H9 (cell line): Measurements from ENCODE around the gene ERI3. TPM values are rescaled to one million over a fixed set of nuclear protein-coding genes. Genes with fewer than 3 reads are reported as not detected.

Experiments used
- DNase-seq: peaks from one replicate; pipeline ENCODE4 v3.0.0-alpha.2; 2017
- H2AFZ ChIP-seq: one replicate; pipeline ENCODE4 v1.6.1; 2013; ENCODE audit warnings: mild to moderate bottlenecking, low read length, control low read depth, moderate library complexity
- H2AK5ac ChIP-seq: 2 replicates; pipeline ENCODE4 v1.6.1; 2013; ENCODE audit warnings: low read length, control low read depth, mixed read lengths; ENCODE audit not compliant: insufficient read length
- H2BK120ac ChIP-seq: one replicate; pipeline ENCODE4 v1.6.1; 2013; ENCODE audit warnings: low read depth, mild to moderate bottlenecking, low read length, control low read depth, inconsistent platforms; ENCODE audit not compliant: poor library complexity, severe bottlenecking
- H2BK12ac ChIP-seq: 2 replicates; pipeline ENCODE4 v1.6.1; 2013; ENCODE audit warnings: low read length, control low read depth, mixed read lengths, low read depth; ENCODE audit not compliant: insufficient read length
- H2BK15ac ChIP-seq: 2 replicates; pipeline ENCODE4 v1.6.1; 2013; ENCODE audit warnings: low read depth, low read length, control low read depth
- H2BK20ac ChIP-seq: one replicate; pipeline ENCODE4 v1.6.1; 2013; ENCODE audit warnings: low read depth, mild to moderate bottlenecking, low read length, control low read depth, inconsistent platforms; ENCODE audit not compliant: poor library complexity, severe bottlenecking
- H2BK5ac ChIP-seq: 2 replicates; pipeline ENCODE4 v1.6.1; 2013; ENCODE audit warnings: low read length, control low read depth, mixed read lengths; ENCODE audit not compliant: insufficient read length
- H3K14ac ChIP-seq: 2 replicates; pipeline ENCODE4 v1.6.1; 2013; ENCODE audit warnings: low read length, control low read depth; ENCODE audit not compliant: insufficient read depth
- H3K18ac ChIP-seq: 2 replicates; pipeline ENCODE4 v1.6.1; 2013; ENCODE audit warnings: low read depth, mild to moderate bottlenecking, mixed read lengths, low read length, control low read depth; ENCODE audit not compliant: insufficient read length
- H3K23ac ChIP-seq: 2 replicates; pipeline ENCODE4 v1.6.1; 2013; ENCODE audit warnings: low read length, control low read depth, mixed read lengths, low read depth; ENCODE audit not compliant: insufficient read length
- H3K23me2 ChIP-seq: 2 replicates; pipeline ENCODE4 v1.6.1; 2013; ENCODE audit warnings: low read depth, mild to moderate bottlenecking, mixed read lengths, low read length, control low read depth; ENCODE audit not compliant: insufficient read length, poor library complexity, severe bottlenecking
- H3K27ac ChIP-seq: 2 replicates; pipeline ENCODE4 v1.5.1; 2013; ENCODE audit warnings: low read length, control low read depth, mixed read lengths, low read depth; ENCODE audit not compliant: insufficient read length
- H3K27me3 ChIP-seq: 2 replicates; pipeline ENCODE4 v1.6.1; 2013; ENCODE audit warnings: low read length, control low read depth, inconsistent platforms; ENCODE audit not compliant: insufficient read depth
- H3K4ac ChIP-seq: 2 replicates; pipeline ENCODE4 v1.6.1; 2013; ENCODE audit warnings: low read depth, mild to moderate bottlenecking, control low read depth, inconsistent platforms, low read length, moderate library complexity
- H3K4me1 ChIP-seq: 2 replicates; pipeline ENCODE4 v1.6.1; 2013; ENCODE audit warnings: low read length, control low read depth, inconsistent platforms; ENCODE audit not compliant: insufficient read depth
- H3K4me2 ChIP-seq: 2 replicates; pipeline ENCODE4 v1.6.1; 2013; ENCODE audit warnings: low read length, control low read depth, mixed read lengths; ENCODE audit not compliant: insufficient read length, insufficient read depth
- H3K56ac ChIP-seq: 2 replicates; pipeline ENCODE4 v1.6.1; 2013; ENCODE audit warnings: low read depth, mild to moderate bottlenecking, mixed read lengths, low read length, control low read depth; ENCODE audit not compliant: insufficient read length
- H3K79me1 ChIP-seq: 2 replicates; pipeline ENCODE4 v1.6.1; 2013; ENCODE audit warnings: low read depth, mild to moderate bottlenecking, moderate library complexity, low read length, control low read depth, inconsistent platforms; ENCODE audit not compliant: insufficient read depth, poor library complexity, severe bottlenecking
- H3K79me2 ChIP-seq: 2 replicates; pipeline ENCODE4 v1.6.1; 2013; ENCODE audit warnings: low read length, control low read depth, inconsistent platforms; ENCODE audit not compliant: insufficient read depth
- H3K9ac ChIP-seq: 2 replicates; pipeline ENCODE4 v1.6.1; 2013; ENCODE audit warnings: low read length, control low read depth, mixed read lengths; ENCODE audit not compliant: insufficient read length; ENCODE audit errors: extremely low read depth
- H3K9me3 ChIP-seq: one replicate; pipeline ENCODE4 v1.6.1; 2013; ENCODE audit warnings: low read depth, low read length, inconsistent platforms; ENCODE audit not compliant: control insufficient read depth
- H3T11ph ChIP-seq: one replicate; pipeline ENCODE4 v1.6.1; 2013; ENCODE audit warnings: mild to moderate bottlenecking, low read length, control low read depth, inconsistent platforms
- H4K20me1 ChIP-seq: one replicate; pipeline ENCODE4 v1.6.1; 2013; ENCODE audit not compliant: control insufficient read depth, insufficient read length, insufficient read depth
- H4K5ac ChIP-seq: 2 replicates; pipeline ENCODE4 v1.6.1; 2013; ENCODE audit warnings: low read depth, mild to moderate bottlenecking, mixed read lengths, low read length, control low read depth; ENCODE audit not compliant: insufficient read length
- H4K8ac ChIP-seq: replicated peaks from 2 replicates; pipeline ENCODE4 v1.6.1; 2013; ENCODE audit warnings: low read length, control low read depth, mixed read lengths, low read depth; ENCODE audit not compliant: insufficient read length
- H4K91ac ChIP-seq: 2 replicates; pipeline ENCODE4 v1.6.1; 2013; ENCODE audit warnings: low read depth, mild to moderate bottlenecking, moderate library complexity, mixed read lengths, low read length, control low read depth; ENCODE audit not compliant: insufficient read length
- H3K27ac Mint-ChIP-seq, 3 experiments: 2 replicates in 2 of 3; 3 replicates in 1 of 3; pipeline ENCODE4 v1.8.0; 2020 to 2021; ENCODE audit warnings: mixed read lengths in 3 of 3, mild to moderate bottlenecking in 1 of 3, moderate library complexity in 1 of 3
- H3K27me3 Mint-ChIP-seq: 2 replicates; pipeline ENCODE4 v1.8.0; 2021; ENCODE audit warnings: low read depth, mild to moderate bottlenecking, moderate library complexity, mixed read lengths
- H3K36me3 Mint-ChIP-seq, 3 experiments: 2 replicates in 2 of 3; 3 replicates in 1 of 3; pipeline ENCODE4 v1.8.0; 2020 to 2021; ENCODE audit warnings: low read depth in 3 of 3, mixed read lengths in 3 of 3; ENCODE audit not compliant: insufficient read depth in 1 of 3
- H3K4me1 Mint-ChIP-seq, 2 experiments: 2 replicates each; pipeline ENCODE4 v1.8.0; 2020; ENCODE audit warnings: mixed read lengths in 2 of 2
- H3K4me3 Mint-ChIP-seq, 2 experiments: 2 replicates in 1 of 2; 3 replicates in 1 of 2; pipeline ENCODE4 v1.8.0; 2020 to 2021; ENCODE audit warnings: mild to moderate bottlenecking in 2 of 2, mixed read lengths in 2 of 2, moderate library complexity in 1 of 2
- H3K9me3 Mint-ChIP-seq, 2 experiments: 2 replicates in 1 of 2; 3 replicates in 1 of 2; pipeline ENCODE4 v1.8.0; 2020; ENCODE audit warnings: mild to moderate bottlenecking in 2 of 2, mixed read lengths in 2 of 2, moderate library complexity in 1 of 2
- WGBS: extraction: QIAGEN DNeasy Blood & Tissue Kit; methylation state at CpG from one replicate; pipeline ENCODE4 v1.1.7; 2013; ENCODE audit warnings: missing lambda C conversion rate, low lambda C conversion rate, mixed read lengths; ENCODE audit not compliant: insufficient read length; ENCODE audit errors: extremely low coverage; 5-methylcytosine and 5-hydroxymethylcytosine counted together
- total RNA-seq: library from RNA; stranded (reverse); gene quantifications from 2 replicates; pipeline ENCODE4 v1.2.1, GENCODE V29; 2021
- TF ChIP-seq, protein P1 (sequence below): fragments of 200-600 bp; sonication (generic); conservative IDR thresholded peaks from 3 replicates; pipeline ENCODE4 v1.8.0; 2021; ENCODE audit warnings: antibody characterized with exemption, mild to moderate bottlenecking

ERI3 gene
- total RNA-seq, 1 experiment from 2014 or later = 61.6 TPM

GRCh38 chr1:44251989-44252671 lies 102.9 kb downstream of the ERI3 start:
- Histone ChIP-seq H2BK15ac (no peak overlapping the region), H3K79me1 (no peaks in the 10 kb centered on the region), H2AFZ (no peak overlapping the region), H2BK12ac (no peak overlapping the region), H2BK120ac (no peak overlapping the region), H3K23ac (no peak overlapping the region), H3K27ac (no peak overlapping the region), H3K27me3 (no peaks in the 10 kb centered on the region), H4K20me1 (no peaks in the 10 kb centered on the region), H3K4ac (no peak overlapping the region), H2BK5ac (no peak overlapping the region), H2BK20ac (no peak overlapping the region), H3K18ac (no peak overlapping the region), H3K4me1 (no peaks in the 10 kb centered on the region), H4K91ac (no peak overlapping the region), H3K23me2 (no peaks in the 10 kb centered on the region), H2AK5ac (no peak overlapping the region), H3K56ac (no peak overlapping the region), H3K4me2 (no peak overlapping the region), H3K14ac (no peak overlapping the region), H3K9me3 (no peaks in the 10 kb centered on the region), H3T11ph (no peak overlapping the region), H3K9ac (no peak overlapping the region), H3K79me2 (no peaks in the 10 kb centered on the region; the same call in 1 of the 2 replicates), H4K5ac (no peak overlapping the region), H4K8ac (no peak overlapping the region)
- Mint-ChIP-seq H3K4me1 (peaks cover 11 to 18% of the 10 kb centered on the region in 2 experiments), H3K27me3 (no peaks in the 10 kb centered on the region), H3K27ac (no peak overlapping the region), H3K36me3 (peaks cover 0 to 5% (median 2%) of the 10 kb centered on the region in 3 experiments; a peak in 3 of 7 replicates), H3K9me3 (no peaks in the 10 kb centered on the region), H3K4me3 (no peak overlapping the region)
- no peak for DNase-seq
- WGBS = no CpG with 5 or more reads among the region's 23 CpGs
- TF ChIP-seq, protein P1, sequence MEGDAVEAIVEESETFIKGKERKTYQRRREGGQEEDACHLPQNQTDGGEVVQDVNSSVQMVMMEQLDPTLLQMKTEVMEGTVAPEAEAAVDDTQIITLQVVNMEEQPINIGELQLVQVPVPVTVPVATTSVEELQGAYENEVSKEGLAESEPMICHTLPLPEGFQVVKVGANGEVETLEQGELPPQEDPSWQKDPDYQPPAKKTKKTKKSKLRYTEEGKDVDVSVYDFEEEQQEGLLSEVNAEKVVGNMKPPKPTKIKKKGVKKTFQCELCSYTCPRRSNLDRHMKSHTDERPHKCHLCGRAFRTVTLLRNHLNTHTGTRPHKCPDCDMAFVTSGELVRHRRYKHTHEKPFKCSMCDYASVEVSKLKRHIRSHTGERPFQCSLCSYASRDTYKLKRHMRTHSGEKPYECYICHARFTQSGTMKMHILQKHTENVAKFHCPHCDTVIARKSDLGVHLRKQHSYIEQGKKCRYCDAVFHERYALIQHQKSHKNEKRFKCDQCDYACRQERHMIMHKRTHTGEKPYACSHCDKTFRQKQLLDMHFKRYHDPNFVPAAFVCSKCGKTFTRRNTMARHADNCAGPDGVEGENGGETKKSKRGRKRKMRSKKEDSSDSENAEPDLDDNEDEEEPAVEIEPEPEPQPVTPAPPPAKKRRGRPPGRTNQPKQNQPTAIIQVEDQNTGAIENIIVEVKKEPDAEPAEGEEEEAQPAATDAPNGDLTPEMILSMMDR = no peak
